ENCODE results near the gene FER. TPM values are rescaled to one million over a fixed set of nuclear protein-coding genes. Genes with fewer than 3 reads are reported as not detected.
"Not testable (repeated sequence)": the region's sequence is repeated elsewhere in the genome, so short reads cannot be mapped to it uniquely, and the experiment has no call there.

Gene FER
- total RNA-seq, 1 experiment from 2014 or later: 18.0 TPM

DNA sequence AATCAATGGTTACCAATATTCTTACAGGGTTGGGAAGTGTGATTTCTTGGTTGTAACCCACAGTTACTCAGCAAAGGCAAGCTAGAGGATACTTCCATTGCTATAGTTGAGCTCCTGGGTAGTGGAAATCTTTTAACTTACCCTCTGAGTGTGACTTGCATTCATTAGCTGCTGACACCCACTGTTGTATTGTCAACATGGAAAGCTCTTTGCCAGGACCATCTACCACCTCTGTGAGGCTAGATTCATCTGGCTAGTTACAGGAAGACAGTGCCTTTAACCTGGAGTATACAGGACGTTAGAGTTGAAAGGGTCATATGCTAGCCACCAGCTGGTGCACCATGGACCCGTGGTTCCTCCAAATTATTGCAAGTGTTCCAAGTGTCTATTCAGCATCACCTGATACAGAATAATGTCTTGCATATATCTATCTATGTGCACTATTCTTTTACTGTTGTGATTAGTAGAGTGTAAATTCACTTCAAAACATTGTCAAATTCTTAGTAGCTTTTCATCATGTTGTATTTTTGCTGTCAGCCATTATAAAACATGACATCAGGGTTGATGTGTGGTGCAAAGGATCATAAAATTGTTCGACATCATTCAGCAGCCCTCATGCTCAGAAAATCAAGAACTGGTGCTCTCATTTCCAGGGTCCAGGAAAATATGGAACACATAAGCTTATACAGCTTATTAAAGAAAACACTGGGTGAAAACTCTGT is 423.1 kb downstream of the FER start:
- H2AK5ac ChIP-seq (ENCODE audit: insufficient read length, low read length): no peak overlapping the region

DNA sequence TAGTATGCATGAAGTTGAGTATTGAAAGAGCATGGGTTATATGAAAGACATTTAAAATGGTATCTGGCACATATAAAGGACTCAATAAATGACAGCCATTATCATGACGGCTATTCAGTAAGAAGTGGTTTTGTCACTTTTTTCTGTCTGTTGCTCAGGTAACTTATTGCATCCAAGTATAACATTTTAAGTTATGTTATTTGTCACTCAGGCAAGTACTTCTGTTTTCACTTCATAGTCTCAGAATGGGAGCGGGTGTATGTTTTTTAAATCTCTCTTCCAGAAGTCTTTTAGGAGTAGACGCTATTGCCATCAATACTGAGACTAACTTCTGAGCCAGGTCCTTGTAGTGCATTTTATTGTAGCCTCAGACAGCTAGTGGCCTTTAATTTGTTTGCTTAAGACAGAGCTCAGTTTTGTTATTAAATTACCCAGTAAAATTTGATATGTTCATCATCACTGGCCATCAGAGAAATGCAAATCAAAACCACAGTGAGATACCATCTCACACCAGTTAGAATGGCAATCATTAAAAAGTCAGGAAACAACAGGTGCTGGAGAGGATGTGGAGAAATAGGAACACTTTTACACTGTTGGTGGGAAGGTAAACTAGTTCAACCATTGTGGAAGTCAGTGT is 423.9 kb downstream of the FER start:
- not testable (repeated sequence) for H4K5ac ChIP-seq (ENCODE audit: insufficient read length, low read depth, low read length); H2BK12ac ChIP-seq (ENCODE audit: insufficient read length, low read depth, low read length); H3K79me1 ChIP-seq (ENCODE audit: insufficient read depth, low read depth, low read length, poor library complexity, severe bottlenecking); H3K79me2 ChIP-seq (ENCODE audit: insufficient read depth, low read length); H3K4ac ChIP-seq (ENCODE audit: low read depth, low read length); H3K27me3 Mint-ChIP-seq (ENCODE audit: low read depth); H2BK15ac ChIP-seq (ENCODE audit: low read depth, low read length); H2AFZ ChIP-seq (ENCODE audit: low read length); H3K18ac ChIP-seq (ENCODE audit: insufficient read length, low read depth, low read length); H2BK20ac ChIP-seq (ENCODE audit: low read depth, low read length, poor library complexity, severe bottlenecking); H3K56ac ChIP-seq (ENCODE audit: insufficient read length, low read depth, low read length); H3K36me3 Mint-ChIP-seq (ENCODE audit: insufficient read depth in 1 of 3, low read depth in 3 of 3); H3K9me3 ChIP-seq (ENCODE audit: control insufficient read depth, low read depth, low read length); H3K23ac ChIP-seq (ENCODE audit: insufficient read length, low read depth, low read length); H3K14ac ChIP-seq (ENCODE audit: insufficient read depth, low read length); H4K91ac ChIP-seq (ENCODE audit: insufficient read length, low read depth, low read length); H2AK5ac ChIP-seq (ENCODE audit: insufficient read length, low read length); H3K23me2 ChIP-seq (ENCODE audit: insufficient read length, low read depth, low read length, poor library complexity, severe bottlenecking); H3K27me3 ChIP-seq (ENCODE audit: insufficient read depth, low read length); H2BK120ac ChIP-seq (ENCODE audit: low read depth, low read length, poor library complexity, severe bottlenecking); H3K27ac ChIP-seq (ENCODE audit: insufficient read length, low read depth, low read length); H2BK5ac ChIP-seq (ENCODE audit: insufficient read length, low read length); H4K20me1 ChIP-seq (ENCODE audit: control insufficient read depth, insufficient read depth, insufficient read length); H3K4me2 ChIP-seq (ENCODE audit: insufficient read depth, insufficient read length, low read length); H4K8ac ChIP-seq (replicated peaks; ENCODE audit: insufficient read length, low read depth, low read length); H3K4me1 ChIP-seq (ENCODE audit: insufficient read depth, low read length); H3K9me3 Mint-ChIP-seq; DNase-seq; H3T11ph ChIP-seq (ENCODE audit: low read length); H3K9ac ChIP-seq (ENCODE audit: extremely low read depth, insufficient read length, low read length); H3K4me3 Mint-ChIP-seq
- Mint-ChIP-seq H3K27ac (peak overlapping the region in 1 of 3 experiments; percentile 47; a peak in 1 of 7 replicates), H3K4me1 (peaks cover 32 to 46% of the 10 kb centered on the region in 2 experiments)
- no CpG with 5 or more reads among the region's 3 CpGs for WGBS (ENCODE audit: extremely low coverage, insufficient read length, low lambda C conversion rate)

More for the DNA sequence above, 423.1 kb downstream of the FER start:
- Histone ChIP-seq H3K23ac (ENCODE audit: insufficient read length, low read depth, low read length) (no peak overlapping the region), H2BK12ac (ENCODE audit: insufficient read length, low read depth, low read length) (no peak overlapping the region), H4K20me1 (ENCODE audit: control insufficient read depth, insufficient read depth, insufficient read length) (no peaks in the 10 kb centered on the region), H3K27me3 (ENCODE audit: insufficient read depth, low read length) (no peaks in the 10 kb centered on the region), H2BK20ac (ENCODE audit: low read depth, low read length, poor library complexity, severe bottlenecking) (no peak overlapping the region), H4K5ac (ENCODE audit: insufficient read length, low read depth, low read length) (no peak overlapping the region), H3K27ac (ENCODE audit: insufficient read length, low read depth, low read length) (no peak overlapping the region), H3K14ac (ENCODE audit: insufficient read depth, low read length) (no peak overlapping the region), H2BK5ac (ENCODE audit: insufficient read length, low read length) (no peak overlapping the region), H2AFZ (ENCODE audit: low read length) (no peak overlapping the region), H3K79me2 (ENCODE audit: insufficient read depth, low read length) (no peaks in the 10 kb centered on the region), H3K9ac (ENCODE audit: extremely low read depth, insufficient read length, low read length) (no peak overlapping the region), H3K79me1 (ENCODE audit: insufficient read depth, low read depth, low read length, poor library complexity, severe bottlenecking) (no peaks in the 10 kb centered on the region), H3K4me2 (ENCODE audit: insufficient read depth, insufficient read length, low read length) (no peak overlapping the region), H3K4me1 (ENCODE audit: insufficient read depth, low read length) (peaks cover 4% of the 10 kb centered on the region), H3K4ac (ENCODE audit: low read depth, low read length) (no peak overlapping the region), H3K56ac (ENCODE audit: insufficient read length, low read depth, low read length) (no peak overlapping the region), H2BK15ac (ENCODE audit: low read depth, low read length) (no peak overlapping the region), H4K8ac (replicated peaks; ENCODE audit: insufficient read length, low read depth, low read length) (no peak overlapping the region), H3T11ph (ENCODE audit: low read length) (no peak overlapping the region), H3K18ac (ENCODE audit: insufficient read length, low read depth, low read length) (no peak overlapping the region), H4K91ac (ENCODE audit: insufficient read length, low read depth, low read length) (no peak overlapping the region), H3K9me3 (ENCODE audit: control insufficient read depth, low read depth, low read length) (no peaks in the 10 kb centered on the region), H2BK120ac (ENCODE audit: low read depth, low read length, poor library complexity, severe bottlenecking) (no peak overlapping the region), H3K23me2 (ENCODE audit: insufficient read length, low read depth, low read length, poor library complexity, severe bottlenecking) (no peaks in the 10 kb centered on the region)
- H3K4me3 Mint-ChIP-seq: no peak overlapping the region
- H3K36me3 Mint-ChIP-seq (ENCODE audit: insufficient read depth in 1 of 3, low read depth in 3 of 3): no peaks in the 10 kb centered on the region; a peak in 1 of 7 replicates
- H3K27ac Mint-ChIP-seq: peak overlapping the region; percentile 31 to 68 (median 58); a peak in 3 of 7 replicates
- peaks cover 32 to 45% of the 10 kb centered on the region in 2 experiments for H3K4me1 Mint-ChIP-seq
- no peak for DNase-seq
- no peaks in the 10 kb centered on the region for H3K27me3 Mint-ChIP-seq (ENCODE audit: low read depth)
- TF ChIP-seq, protein P1, sequence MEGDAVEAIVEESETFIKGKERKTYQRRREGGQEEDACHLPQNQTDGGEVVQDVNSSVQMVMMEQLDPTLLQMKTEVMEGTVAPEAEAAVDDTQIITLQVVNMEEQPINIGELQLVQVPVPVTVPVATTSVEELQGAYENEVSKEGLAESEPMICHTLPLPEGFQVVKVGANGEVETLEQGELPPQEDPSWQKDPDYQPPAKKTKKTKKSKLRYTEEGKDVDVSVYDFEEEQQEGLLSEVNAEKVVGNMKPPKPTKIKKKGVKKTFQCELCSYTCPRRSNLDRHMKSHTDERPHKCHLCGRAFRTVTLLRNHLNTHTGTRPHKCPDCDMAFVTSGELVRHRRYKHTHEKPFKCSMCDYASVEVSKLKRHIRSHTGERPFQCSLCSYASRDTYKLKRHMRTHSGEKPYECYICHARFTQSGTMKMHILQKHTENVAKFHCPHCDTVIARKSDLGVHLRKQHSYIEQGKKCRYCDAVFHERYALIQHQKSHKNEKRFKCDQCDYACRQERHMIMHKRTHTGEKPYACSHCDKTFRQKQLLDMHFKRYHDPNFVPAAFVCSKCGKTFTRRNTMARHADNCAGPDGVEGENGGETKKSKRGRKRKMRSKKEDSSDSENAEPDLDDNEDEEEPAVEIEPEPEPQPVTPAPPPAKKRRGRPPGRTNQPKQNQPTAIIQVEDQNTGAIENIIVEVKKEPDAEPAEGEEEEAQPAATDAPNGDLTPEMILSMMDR (conservative IDR thresholded peaks at IDR 0.05): no peak
- no peaks in the 10 kb centered on the region for H3K9me3 Mint-ChIP-seq
- WGBS (ENCODE audit: extremely low coverage, insufficient read length, low lambda C conversion rate): no CpG with 5 or more reads among the region's 3 CpGs
